ENCODE measurements around the gene GFOD1.
A peak's percentile ranks its signal among the peaks of the same experiment; 100 is the strongest.

GFOD1 gene

DNA sequence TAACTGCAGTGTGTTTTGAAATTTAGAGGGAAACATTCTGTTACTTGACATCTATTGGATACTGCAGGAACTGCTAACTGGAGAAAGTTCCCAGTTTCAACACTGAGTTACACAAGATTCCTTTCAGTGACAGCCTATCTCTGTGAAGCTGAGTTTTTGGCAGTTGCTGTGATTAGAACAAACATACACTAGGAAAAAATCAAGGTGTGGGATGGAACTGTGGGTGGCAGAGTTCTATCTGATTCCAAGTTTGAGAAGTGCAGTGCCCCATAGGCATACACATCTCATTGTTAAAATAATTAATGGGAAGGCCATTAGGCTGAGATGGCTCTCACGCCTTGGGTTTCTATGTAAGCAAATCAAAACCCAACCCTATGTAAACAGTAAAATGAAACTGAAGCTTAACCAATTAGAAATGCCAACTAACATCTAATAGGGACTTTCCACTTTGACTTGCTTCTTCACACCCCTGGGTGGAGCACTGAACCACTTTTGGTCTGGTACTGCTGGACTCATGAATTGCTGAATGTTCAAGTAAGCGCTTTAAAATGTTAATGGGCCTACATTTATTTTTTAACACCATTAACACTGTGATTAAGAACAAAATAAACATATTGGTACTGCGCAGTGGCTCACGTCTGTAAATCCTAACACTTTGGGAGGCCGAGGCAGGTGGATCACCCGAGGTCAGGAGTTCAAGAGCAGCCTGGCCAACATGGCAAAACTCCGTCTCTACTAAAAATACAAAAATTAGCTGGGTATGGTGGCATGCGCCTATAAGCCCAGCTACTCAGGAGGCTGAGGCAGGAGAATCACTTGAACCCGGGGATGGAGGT is 103.9 kb downstream of the GFOD1 start:
- no peak for DNase-seq

DNA sequence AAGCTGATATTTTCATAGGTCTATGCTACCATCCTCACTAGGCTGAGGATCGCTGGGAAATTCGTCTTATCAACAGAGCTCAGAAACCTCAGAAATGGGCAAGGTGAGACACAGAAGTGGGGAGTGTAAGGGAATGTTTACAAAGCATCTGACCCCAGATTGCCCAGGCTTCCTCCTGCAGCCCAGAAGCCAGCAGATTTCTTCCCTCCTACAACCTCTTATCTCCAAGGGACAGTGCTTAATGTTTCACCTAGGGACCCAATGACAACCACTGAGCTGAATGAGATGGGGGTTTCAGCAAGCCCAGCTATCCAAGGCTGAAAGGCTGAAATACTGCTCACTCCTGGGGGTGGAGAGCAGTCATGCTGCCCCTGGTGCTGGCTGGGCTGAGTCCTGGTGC is 106.6 kb downstream of the GFOD1 start:
- DNase-seq, result no peak

DNA sequence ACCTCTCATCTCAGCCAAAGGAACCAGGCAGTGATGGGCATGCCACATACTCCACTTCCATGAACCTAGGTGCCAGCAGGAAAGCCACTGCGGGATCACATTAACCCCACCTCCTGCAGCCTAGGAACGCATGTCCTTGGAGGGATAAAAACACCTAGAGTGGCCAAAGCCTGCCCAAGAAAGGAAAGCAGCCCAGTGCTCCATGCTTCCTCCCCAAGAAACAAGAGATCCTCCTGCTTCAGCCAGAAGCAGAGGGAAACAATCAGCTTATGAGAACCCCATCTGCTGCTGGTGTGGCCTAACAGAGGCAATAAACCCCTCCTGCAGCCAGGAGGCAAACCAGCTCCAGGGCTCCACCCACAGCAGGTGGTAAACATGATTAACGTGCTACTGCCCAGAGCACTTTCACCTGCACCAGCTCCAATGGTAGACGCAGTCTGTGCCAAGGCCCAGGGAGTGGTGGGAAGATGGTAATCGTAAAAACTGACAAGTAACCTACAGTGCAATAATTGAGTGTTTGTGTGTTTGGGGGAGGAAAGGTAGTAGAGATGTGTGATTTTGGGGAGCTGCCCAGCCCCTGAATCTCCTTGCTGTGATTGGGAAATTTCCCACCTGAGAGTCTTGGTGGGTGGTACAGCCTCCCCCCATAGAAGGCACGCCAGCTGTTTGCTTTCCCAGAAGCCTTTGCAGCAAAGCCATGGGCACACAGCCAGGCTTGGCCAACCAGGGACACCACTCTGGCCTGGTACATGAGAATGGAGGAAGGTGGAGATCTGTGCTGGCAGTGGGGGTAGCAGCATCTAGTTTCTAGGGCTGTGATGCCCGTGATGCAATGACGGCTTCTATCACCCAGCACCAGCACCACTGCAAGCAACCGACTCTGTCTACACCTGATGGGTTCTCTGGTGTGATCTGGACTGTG is 108.5 kb downstream of the GFOD1 start:
- DNase-seq, result no peak

DNA sequence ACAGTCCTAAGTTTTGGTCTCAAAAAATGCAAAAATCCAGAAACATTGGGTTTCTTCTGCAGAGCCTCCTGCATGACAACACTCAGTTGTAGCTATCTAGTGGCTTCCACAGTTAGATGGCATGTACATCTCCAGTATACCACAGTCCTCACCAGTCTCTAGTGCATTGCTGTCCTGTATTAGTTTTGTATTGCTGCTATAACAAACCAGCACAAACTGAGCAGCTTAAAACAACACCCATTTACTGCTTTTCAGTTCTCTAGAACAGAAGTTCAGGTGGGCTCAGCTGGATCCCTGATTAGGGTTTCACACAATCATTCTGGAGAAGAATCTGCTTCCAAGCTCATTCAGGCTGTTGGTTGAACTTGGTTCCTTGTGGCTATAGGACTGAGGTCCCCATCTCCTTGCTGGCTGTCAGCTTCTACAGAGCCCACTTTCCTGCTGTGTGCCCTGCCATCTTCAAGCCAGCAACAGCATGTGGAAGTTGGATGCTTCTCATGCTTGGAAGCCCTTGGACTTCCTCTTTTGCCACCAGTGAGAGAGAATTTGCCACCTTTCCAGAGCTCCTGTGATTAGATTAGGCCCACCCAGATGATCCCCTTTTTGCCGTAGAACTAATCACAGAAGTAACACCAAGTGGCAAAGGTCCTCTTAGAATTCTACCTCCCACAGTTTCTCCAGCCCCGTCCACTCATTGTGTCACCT is 110.2 kb downstream of the GFOD1 start:
- no peak for DNase-seq

DNA sequence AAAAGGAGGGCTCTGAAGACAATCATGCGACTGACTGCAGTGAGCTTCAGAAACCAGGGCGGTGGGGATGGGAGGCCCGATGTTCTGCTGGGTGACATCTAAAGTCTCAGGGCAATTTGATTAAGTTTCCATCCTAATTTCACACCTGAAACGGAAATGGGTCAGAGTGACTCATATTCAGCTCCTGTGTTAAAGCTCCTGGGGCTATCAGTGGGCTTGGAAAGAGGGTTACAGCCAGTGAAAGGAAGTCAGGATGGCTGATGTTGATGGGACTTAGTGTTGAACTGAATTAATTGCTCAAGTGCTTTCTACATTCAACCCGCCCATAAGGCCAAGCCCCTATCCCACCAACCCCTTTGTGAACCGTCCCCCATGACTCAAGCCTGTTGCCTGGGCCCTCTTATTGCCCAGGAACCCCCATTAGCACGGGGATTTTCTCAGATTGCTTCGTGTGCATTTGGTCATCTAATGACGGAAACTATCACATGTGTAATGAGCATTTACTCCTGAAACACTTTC is 112.0 kb downstream of the GFOD1 start:
- no peak for DNase-seq

DNA sequence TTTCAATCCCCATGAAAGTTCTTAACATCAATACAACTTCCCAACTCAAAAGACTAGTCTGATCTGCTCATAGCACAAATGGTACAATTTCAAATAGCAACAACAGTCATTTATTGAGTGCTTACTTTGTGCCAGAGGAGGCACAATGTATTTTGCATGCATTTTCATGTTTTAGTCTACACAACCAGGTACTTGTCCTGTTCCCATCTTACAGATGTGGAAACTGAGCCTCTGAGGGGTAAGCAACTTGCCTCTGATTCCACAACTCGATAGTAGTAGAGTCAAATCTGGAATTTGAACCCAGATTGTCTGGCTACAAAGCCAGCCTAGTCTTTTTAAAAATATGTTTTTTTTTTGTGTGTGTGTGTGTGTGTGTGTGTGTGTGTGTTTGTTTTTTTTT is 113.5 kb downstream of the GFOD1 start:
- no peak for DNase-seq

DNA sequence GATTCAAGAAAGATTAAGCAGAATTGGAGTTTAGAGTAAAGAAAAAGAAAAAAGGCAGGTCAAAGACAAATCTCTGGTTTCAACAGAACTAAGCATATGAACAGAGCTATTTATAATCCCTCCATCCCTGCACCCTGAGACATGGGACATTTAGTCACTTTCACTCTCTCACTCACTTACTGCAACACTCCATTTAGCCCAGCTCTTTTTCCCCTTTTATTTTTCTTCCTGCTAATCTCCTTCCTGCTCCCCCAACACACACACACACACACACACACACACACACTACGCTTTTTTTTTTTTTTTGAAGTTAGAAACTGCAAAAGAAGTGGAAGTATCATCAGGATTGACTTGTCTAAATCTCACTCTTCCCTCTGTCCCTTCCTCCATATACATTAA is 113.9 kb downstream of the GFOD1 start:
- no peak for DNase-seq

DNA sequence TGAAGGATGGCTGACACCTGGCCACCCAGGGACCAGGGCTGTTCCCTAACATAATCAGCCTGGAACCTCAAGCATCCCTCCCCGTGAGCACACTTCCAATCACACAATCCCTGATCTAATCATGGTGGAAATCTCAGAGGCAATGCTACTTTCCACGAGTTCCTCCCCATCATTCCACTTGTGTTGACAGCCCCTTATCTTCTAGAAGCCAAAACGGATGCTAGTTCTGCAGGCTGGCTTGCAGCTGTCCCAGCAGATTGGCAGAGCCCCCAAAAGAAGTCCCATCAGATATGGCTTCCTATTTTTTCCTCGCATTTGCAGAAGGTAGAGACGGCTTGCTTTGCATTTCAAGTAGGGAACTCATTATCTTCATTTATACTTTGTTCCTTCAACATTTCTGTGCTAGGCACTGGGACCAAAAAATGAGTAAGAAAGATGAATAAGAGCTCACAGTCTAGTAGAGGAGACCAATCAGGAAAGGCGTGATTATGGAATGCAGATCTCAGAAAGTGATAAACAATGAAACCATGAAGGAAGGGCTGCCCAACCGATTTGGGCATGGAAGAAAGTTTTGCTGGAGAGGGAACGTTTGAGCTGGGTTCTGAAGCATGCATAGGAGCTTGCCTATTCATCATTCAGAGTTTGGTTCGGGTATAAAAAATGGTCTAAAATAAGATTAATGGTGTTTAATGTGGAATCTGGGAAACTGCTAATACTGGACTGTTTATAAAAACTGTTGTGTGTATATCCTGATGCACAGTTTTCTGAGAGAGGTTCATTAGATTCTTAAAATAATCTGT is 114.5 kb downstream of the GFOD1 start:
- DNase-seq, result peak in 1 of 58 donors; percentile 5

DNA sequence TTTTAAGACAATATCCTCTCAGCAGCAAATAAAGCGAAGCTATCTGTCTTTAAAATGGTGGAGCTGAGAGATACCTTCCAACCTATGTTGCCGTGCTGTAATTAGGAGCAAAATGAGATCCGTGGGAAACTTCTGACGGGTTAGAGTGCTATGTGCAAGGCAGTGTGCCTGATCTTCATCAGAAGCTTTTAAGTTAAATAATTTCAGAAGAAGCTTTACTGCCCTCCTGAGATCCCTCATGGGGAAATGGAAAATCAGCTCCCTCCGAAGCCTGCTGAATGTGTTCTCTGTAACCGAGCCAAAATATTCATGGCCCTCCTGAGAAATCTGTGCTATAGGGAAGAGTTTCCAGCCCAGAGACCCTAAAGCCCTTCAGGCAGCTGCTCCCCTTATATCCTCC is 115.3 kb downstream of the GFOD1 start:
- no peak for DNase-seq

DNA sequence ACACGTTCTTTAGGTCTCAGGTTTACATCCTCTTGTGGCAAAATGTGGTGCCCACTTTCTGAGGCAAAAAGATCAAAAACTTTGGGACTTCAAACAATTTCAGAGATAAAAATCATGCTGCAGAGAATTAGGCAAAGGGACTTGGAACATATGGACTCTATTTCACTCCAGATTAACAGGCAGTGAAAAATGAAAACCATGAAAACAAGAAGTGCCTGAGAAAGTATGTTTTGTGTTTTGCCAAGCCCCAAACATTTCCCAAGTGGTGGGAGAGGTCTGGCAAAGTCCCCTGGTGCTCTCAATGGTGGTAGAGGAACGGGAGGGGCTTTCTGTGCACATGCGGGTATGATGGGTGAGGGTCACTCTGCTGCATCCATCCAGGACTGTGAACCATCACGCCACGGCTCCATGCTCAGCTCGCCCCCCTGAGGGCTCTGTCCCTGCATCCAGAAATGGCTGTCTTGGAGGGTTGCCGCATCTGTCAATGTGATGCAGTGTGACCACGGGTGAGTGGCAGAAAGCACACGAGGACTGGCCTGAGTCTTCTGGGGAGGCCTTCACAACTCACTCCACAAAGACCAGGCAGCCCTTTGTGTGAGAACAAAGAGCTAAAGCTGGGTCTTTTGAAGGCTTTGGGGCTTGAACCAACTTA is 115.9 kb downstream of the GFOD1 start:
- peak in 7 of 58 donors; percentile 10 to 48 (median 18) for DNase-seq

DNA sequence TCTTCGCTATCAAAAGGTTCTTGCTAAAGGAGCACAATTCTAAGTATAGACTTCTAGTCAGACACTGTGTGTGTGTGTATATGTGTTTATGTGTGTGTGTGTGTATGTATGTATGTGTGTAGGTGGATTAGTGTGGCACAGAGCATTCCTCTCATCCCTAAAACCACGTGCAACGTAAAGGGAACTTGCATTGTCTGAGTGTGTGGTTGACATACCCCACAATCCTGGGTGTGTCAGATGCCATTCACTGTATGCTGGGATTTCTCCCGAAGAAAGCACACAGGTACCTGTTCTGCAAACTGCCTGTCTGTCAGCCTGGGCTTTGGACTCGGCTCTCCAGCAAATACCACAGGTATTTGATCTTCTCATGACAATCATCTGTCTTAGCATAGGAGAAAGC is 116.8 kb downstream of the GFOD1 start:
- DNase-seq, result no peak

DNA sequence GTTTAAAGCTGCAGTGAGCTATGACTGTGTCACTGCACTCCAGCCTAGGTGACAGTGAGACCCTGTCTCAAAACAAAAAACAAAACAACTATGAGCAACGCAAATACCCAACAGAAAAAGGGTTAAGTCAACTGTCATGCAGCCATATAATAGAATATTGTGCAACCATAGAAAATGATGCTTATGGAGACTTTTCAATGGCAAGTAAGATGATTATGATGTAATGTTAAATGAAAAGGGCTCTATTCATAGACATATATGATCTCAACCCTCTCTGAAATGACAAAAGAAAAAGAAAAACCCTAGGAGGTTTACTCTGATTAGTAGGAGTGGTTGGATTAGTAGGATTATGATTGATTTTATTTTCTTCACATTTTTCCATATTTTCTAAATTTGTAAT is 117.8 kb downstream of the GFOD1 start:
- no peak for DNase-seq

DNA sequence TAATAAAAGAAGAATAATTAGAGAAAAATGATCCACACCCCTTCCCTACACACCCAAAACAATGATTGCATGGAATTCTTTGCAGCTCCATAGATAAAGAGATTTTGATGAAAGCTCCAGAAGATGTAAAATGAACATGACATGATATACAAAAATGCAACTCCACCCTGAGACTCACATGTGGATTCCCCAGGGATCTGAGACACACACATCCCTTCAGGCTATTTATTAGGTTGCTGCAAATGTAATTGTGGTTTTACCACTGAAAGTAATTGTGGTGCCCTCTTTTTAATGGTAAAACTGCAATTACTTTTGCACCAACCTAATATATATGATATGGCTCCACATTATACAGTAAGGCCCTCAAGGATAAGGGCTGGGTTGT is 118.7 kb downstream of the GFOD1 start:
- no peak for DNase-seq

DNA sequence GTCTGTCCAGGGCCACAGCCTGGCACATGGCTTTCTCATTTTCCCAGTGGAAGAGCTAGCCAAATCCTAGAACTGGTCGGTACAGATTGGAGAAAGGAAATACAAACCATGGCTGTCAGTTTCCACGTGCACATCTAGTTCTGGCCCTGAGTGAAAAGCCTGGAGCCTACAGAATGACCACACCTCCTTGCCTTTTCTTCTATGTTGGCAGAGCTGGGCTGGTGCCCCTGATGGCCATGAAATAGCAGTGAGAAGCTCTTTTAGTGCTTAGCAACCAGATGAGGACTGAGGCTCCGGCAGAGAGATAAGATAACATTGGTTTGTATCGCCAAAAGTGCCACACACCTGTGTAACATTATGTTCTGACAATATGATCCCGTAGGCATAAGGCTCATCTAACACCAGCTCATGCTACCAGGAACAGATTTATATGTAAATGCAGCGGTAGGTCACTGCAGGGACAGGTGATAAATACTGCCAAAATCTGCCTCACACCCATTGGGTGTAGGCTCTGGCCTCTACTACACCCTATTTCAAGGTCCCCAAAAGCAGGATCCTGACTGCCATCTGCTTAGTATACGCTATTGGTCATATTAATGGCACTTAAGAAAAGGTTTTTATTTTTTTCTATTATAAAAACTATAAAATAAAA is 119.2 kb downstream of the GFOD1 start:
- DNase-seq, result no peak

DNA sequence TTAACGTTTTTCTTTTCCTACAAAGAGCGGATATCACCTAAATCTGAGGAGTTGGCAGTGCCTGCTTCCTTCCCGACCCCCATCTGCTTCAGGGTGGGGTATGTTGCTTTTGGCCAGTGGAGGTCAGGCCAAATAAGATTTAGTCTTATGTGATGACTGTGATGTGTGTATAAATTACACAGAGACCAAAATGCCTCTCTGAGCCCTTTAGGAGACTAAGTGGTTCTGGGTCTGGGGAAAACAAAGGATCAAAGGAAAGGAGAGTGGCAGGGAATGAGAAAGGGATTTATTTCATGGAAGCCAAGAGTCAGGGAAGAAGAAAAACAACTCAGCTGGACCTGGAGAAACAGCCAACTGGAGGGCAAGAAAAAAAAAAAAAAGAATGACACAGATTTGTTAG is 120.0 kb downstream of the GFOD1 start:
- DNase-seq, result no peak

DNA sequence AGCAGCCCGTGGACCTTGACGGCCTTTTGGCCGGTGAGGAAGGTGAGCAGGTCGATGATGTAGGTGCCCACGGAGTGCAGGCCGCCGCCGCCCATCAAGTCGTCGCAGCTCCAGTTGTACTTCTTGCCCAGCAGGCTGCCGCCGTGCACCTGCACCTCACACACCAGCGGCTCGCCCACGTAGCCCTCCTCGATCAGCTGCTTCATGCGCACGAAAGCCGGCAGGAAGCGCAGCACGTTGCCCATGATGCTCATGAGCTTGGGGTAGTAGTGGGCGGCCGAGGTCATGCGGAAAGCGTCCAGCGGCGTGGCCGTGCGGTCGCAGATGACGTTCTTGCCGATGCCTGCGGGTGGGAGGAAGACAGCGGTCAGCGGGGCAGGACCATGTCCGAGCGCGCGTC is 122.1 kb downstream of the GFOD1 start:
- no peak for DNase-seq

DNA sequence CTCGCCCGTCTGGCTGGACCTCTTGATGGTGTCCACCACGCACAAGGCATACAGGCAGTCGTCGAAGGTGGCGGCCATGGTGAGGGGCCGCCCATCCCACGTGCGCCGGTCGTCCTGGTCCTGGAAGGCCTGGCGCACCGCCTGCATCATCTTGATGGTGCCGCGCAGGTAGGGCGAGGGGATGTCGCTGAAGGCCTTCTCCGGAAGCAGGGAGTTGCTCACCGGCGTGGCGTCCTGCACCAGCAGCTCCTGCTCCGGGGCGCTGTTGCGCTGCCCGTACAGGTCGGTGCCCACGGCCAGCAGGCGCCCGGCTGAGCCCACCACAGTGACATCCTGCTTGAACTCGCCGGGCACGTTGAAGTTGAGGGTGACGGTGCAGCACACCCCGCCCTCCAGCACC is 122.6 kb downstream of the GFOD1 start:
- DNase-seq, result no peak

DNA sequence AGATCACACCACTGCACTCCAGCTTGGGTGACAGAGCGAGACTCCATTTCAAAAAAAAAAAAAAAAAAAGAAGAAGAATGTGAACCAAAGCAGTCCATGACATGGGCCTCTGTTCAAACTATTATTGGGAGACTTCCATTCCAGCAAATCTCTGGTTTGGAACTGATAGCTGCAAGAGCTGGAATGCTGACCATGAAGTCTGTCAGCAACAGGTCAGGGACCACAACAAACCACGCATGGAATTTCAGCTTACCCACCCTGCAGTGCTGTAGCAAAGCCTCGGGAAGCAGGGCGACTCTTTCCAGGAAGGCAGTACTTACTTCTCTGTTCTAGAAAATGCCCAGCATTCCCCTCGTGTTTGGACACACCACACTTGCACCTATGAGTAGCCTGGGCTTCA is 125.0 kb downstream of the GFOD1 start:
- no peak for DNase-seq

DNA sequence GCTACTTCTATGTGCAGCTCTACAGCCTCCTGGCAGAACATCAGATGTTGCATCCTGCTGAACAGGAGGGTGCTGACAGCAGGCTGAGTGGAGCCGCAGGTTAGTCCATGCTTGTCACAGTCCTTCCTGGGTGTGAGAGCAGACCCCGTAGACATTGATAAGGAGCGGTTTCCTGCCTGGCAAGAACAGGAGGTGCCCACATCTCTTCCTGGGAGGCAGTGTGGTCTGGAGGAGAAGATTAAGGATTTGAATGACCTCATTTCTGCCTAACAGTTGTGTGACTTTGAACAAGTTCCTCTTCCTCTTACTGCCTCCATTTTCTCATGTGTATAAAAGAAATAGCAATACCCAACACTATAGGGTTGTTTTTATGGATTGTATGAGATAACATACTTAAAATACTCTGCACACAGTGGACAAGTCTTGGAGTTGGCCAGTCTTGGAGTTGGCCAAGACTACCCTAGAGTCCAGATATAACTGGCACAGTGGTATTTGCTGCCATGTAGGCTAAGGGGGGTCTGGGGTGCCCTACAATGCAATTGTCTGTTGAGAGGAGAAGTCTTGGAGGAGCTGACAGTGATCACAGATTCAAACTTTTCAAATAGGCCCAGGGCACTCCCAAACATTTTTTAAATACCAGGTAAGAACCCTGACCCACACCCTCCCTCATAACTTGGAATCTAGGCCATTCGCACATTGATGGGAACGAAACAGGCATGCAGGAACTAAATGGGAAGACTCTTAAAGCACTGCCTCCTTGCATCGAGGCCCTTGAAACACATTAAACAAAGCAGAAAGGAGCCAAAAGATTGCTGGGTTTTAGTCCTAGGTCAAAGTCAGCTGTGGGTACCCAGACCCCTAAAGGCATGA is 126.5 kb downstream of the GFOD1 start:
- DNase-seq, result no peak

All from anterior cingulate cortex (tissue), 58 donors.